Endothelial cell of umbilical vein (primary cell): ENCODE results near the gene STARD9. TPM values are rescaled to one million over a fixed set of nuclear protein-coding genes. Genes with fewer than 3 reads are reported as not detected.

Experiments
- BruUV-seq: library from RNA; stranded (reverse); fragments of 400-500 nt; replicated peaks from 2 replicates; lab custom pipeline; 2021; lab: Mats Ljungman, UMichigan
- CTCF ChIA-PET: fragments of 300-600, 350-600 bp; sonication (Branson Sonifier 250); formaldehyde crosslinking; loops from one replicate; lab custom pipeline; 2021; ENCODE audit warnings: antibody characterized with exemption, inconsistent platforms; lab: Charles Lee
- POLR2A ChIA-PET: fragments of 300-600, 350-600 bp; sonication (Branson Sonifier 250); formaldehyde crosslinking; loops from one replicate; lab custom pipeline; 2021; ENCODE audit warnings: antibody characterized with exemption, inconsistent platforms; lab: Charles Lee
- DNase-seq: peaks from one replicate; pipeline ENCODE4 v3.0.0-alpha.2; 2011; ENCODE audit warnings: low read depth, low spot score
- FAIRE-seq: peaks from 2 replicates; lab custom pipeline; 2011; peaks lifted over from hg19 to GRCh38; lab: Jason Lieb, UNC
- H2AFZ ChIP-seq: 2 replicates; pipeline ENCODE4 v1.6.0; 2012; ENCODE audit warnings: low read depth, low read length, control low read depth, inconsistent platforms
- H3K27ac ChIP-seq: 2 replicates; pipeline ENCODE4 v1.5.1; 2011; ENCODE audit warnings: low read depth, mild to moderate bottlenecking, control low read depth, low read length, moderate library complexity; ENCODE audit not compliant: insufficient read depth
- H3K27me3 ChIP-seq, 2 experiments: 2 replicates each; pipeline versions ENCODE4 v1.6.0 to v1.6.1; 2011; ENCODE audit warnings: low read length in 2 of 2, mixed read lengths in 1 of 2; ENCODE audit not compliant: control insufficient read depth in 2 of 2, insufficient read depth in 2 of 2
- H3K36me3 ChIP-seq, 2 experiments: 2 replicates in 1 of 2; 3 replicates in 1 of 2; pipeline ENCODE4 v1.5.1; 2011; ENCODE audit warnings: low read length in 2 of 2, mild to moderate bottlenecking in 1 of 2, moderate library complexity in 1 of 2; ENCODE audit not compliant: control insufficient read depth in 2 of 2, insufficient read depth in 2 of 2; ENCODE audit errors: extremely low read depth in 1 of 2
- H3K4me1 ChIP-seq: 3 replicates; pipeline ENCODE4 v1.5.1; 2011; ENCODE audit warnings: mild to moderate bottlenecking, low read length; ENCODE audit not compliant: control insufficient read depth, insufficient read depth; ENCODE audit errors: extremely low read depth
- H3K4me2 ChIP-seq: 2 replicates; pipeline ENCODE4 v1.6.1; 2011; ENCODE audit warnings: low read length, control low read depth, mixed read lengths; ENCODE audit not compliant: insufficient read depth
- H3K4me3 ChIP-seq, 3 experiments: fragments of 200-600 bp in 1 of 3; sonication (generic), shearing (Covaris generic) in 1 of 3; replicated peaks in 1 of 3; 2 replicates each; pipeline ENCODE4 v1.5.1; 2011 to 2016; ENCODE audit warnings: control low read depth in 3 of 3, low read length in 3 of 3, mild to moderate bottlenecking in 2 of 3, inconsistent platforms in 1 of 3, low read depth in 1 of 3, moderate library complexity in 1 of 3; ENCODE audit not compliant: insufficient read depth in 1 of 3
- H3K79me2 ChIP-seq: 2 replicates; pipeline ENCODE4 v1.6.0; 2012; ENCODE audit warnings: low read length, inconsistent platforms; ENCODE audit not compliant: control insufficient read depth, insufficient read depth
- H3K9ac ChIP-seq: replicated peaks from 2 replicates; pipeline ENCODE3; 2011; ENCODE audit warnings: low read length, control low read depth; ENCODE audit not compliant: insufficient read depth; ENCODE audit errors: extremely low read depth
- H3K9me1 ChIP-seq: replicated peaks from 3 replicates; pipeline ENCODE4 v1.6.0; 2011; ENCODE audit warnings: mild to moderate bottlenecking, low read length; ENCODE audit not compliant: control insufficient read depth, insufficient read depth; ENCODE audit errors: extremely low read depth
- H3K9me3 ChIP-seq: replicated peaks from 2 replicates; pipeline ENCODE4 v1.5.1; 2012; ENCODE audit warnings: low read length, inconsistent platforms; ENCODE audit not compliant: control insufficient read depth, insufficient read depth
- H4K20me1 ChIP-seq: replicated peaks from 2 replicates; pipeline ENCODE3; 2011; ENCODE audit warnings: mild to moderate bottlenecking, low read length; ENCODE audit not compliant: control insufficient read depth, insufficient read depth; ENCODE audit errors: extremely low read depth
- CTCF ChIP-seq, 2 donors: IDR thresholded peaks; 1 replicate in 1 of 2; 2 replicates in 1 of 2; pipeline ENCODE4 v1.5.1; 2011; ENCODE audit warnings: low read length in 2 of 2, mild to moderate bottlenecking in 2 of 2, moderate library complexity in 2 of 2, control low read depth in 1 of 2, inconsistent platforms in 1 of 2, low read depth in 1 of 2; ENCODE audit not compliant: insufficient read depth in 1 of 2; ENCODE audit errors: extremely low read depth in 1 of 2
- JUN ChIP-seq: IDR thresholded peaks from 2 replicates; pipeline ENCODE4 v1.6.1; 2011; ENCODE audit warnings: borderline replicate concordance, low read depth; ENCODE audit not compliant: insufficient read length, insufficient read depth
- MYC ChIP-seq: IDR thresholded peaks from one replicate; pipeline ENCODE4 v1.6.1; 2011; ENCODE audit warnings: mild to moderate bottlenecking, low read depth, low read length
- POLR2A ChIP-seq: IDR thresholded peaks from 2 replicates; pipeline ENCODE4 v1.6.1; 2012; ENCODE audit warnings: low read depth, mild to moderate bottlenecking, control low read depth, low read length
- POLR2AphosphoS5 ChIP-seq: IDR thresholded peaks from 2 replicates; pipeline ENCODE4 v1.6.1; 2012; ENCODE audit warnings: low read depth, mild to moderate bottlenecking, control low read depth, low read length, moderate library complexity; ENCODE audit not compliant: insufficient read depth
- dilution Hi-C: fragments of 300-500 bp; cut with MboI; formaldehyde crosslinking; loops from one replicate; pipeline ENCODE4 v1.15.0; 2019; ENCODE audit warnings: low sequenced_read_pairs; ENCODE audit not compliant: extremely low pct_ligation_motif_present
- intact Hi-C: fragments of 100-400 bp; cut with micrococcal nuclease; formaldehyde crosslinking; loops from one replicate; pipeline ENCODE4 v1.10.0; 2022
- polyA plus RNA-seq, 4 experiments: library from polyadenylated mRNA; depleted of rRNA in 3 of 4; stranded (reverse) in 3 of 4; unstranded in 1 of 4; fragments of >200 nt; gene quantifications; 2 replicates each; pipeline versions ENCODE4 v1.2.1 to v1.2.3, GENCODE V29; 2011 to 2012; ENCODE audit warnings: missing spikeins in 1 of 4
- total RNA-seq: library from RNA; stranded (reverse); gene quantifications from 2 replicates; pipeline ENCODE4 v1.2.3, GENCODE V29; 2021

STARD9 gene
- total and polyA plus RNA-seq, 2 donors (not counting 3 experiments of a cell fraction or from before 2014, with no cell fraction given) = 4.6 to 17.5 TPM

- intact Hi-C loops (no loop called here), dilution Hi-C loops (no loop called here)
- no peaks in the 10 kb centered on the region for H4K20me1 ChIP-seq
- H3K9me3 ChIP-seq = no peaks in the 10 kb centered on the region
- H3K36me3 ChIP-seq = peaks cover 0 to 5% of the 10 kb centered on the region in 2 experiments
- H3K9me1 ChIP-seq = no peaks in the 10 kb centered on the region
- ChIA-PET CTCF (interaction anchor here (2.7 kb wide), 1 partner anchor 9 kb away, joined by 9 read pairs; no protein-coding TSS in a partner anchor), POLR2A (no interaction called here)
- H3K4me2 ChIP-seq = no peak overlapping the region
- no peaks in the 10 kb centered on the region for H3K27me3 ChIP-seq
- BruUV-seq = no TSS peak
- DNase-seq = no peak
- H3K9ac ChIP-seq = no peak overlapping the region
- H3K79me2 ChIP-seq = no peaks in the 10 kb centered on the region
- no peak overlapping the region for H3K27ac ChIP-seq
- TF ChIP-seq CTCF (IDR thresholded peaks at IDR 0.05; ENCODE audit: extremely low read depth in 1 of 2, insufficient read depth in 1 of 2, low read depth in 1 of 2, low read length in 2 of 2) (no peak), MYC (no peak)
- no peak for FAIRE-seq
- no peak overlapping the region for H2AFZ ChIP-seq
- no peaks in the 10 kb centered on the region for H3K4me1 ChIP-seq
- no peak overlapping the region for H3K4me3 ChIP-seq
Observed at GRCh38 chr15:42694398-42694797, 119.0 kb downstream of the STARD9 start.

GRCh38 chr15:42695527-42696071 is 120.2 kb downstream of the STARD9 start:
- no peaks in the 10 kb centered on the region for H3K4me1 ChIP-seq
- POLR2A ChIA-PET = no interaction called here
- H3K9ac ChIP-seq = no peak overlapping the region
- H3K9me3 ChIP-seq = no peaks in the 10 kb centered on the region
- intact Hi-C loops (no loop called here), dilution Hi-C loops (no loop called here)
- no peak overlapping the region for H3K4me2 ChIP-seq
- no peak overlapping the region for H2AFZ ChIP-seq
- no peaks in the 10 kb centered on the region for H3K79me2 ChIP-seq
- FAIRE-seq (no peak), DNase-seq (no peak)
- H3K27ac ChIP-seq = no peak overlapping the region
- no peaks in the 10 kb centered on the region for H3K27me3 ChIP-seq
- no peaks in the 10 kb centered on the region for H3K9me1 ChIP-seq
- TF ChIP-seq POLR2A (no peak), JUN (no peak), POLR2AphosphoS5 (no peak), CTCF (IDR thresholded peaks at IDR 0.05; ENCODE audit: extremely low read depth in 1 of 2, insufficient read depth in 1 of 2, low read depth in 1 of 2, low read length in 2 of 2) (no peak)
- H3K36me3 ChIP-seq = peaks cover 0 to 5% of the 10 kb centered on the region in 2 experiments
- CTCF ChIA-PET = interaction anchor here (1.1 to 2.4 kb wide), 2 partner anchors 25 to 231 kb away, joined by 3 to 8 read pairs; no protein-coding TSS in a partner anchor
- H3K4me3 ChIP-seq = no peak overlapping the region
- no peaks in the 10 kb centered on the region for H4K20me1 ChIP-seq
- BruUV-seq = no TSS peak
